Activated T-cell treated with anti-CD3 and anti-CD28 coated beads, Interleukin-2, amount 50 U/mL, for 4 hours (primary cell): ENCODE results near the gene AGXT. TPM values are rescaled to one million over a fixed set of nuclear protein-coding genes. Genes with fewer than 3 reads are reported as not detected.

Source experiments
- ATAC-seq, 2 donors: fragments of 200-7000 bp; cut with Tn5 transposase; one replicate each; pipeline ENCODE4 v1.10.0; 2021
- DNase-seq: peaks from one replicate; pipeline ENCODE4 v3.0.0-alpha.2; 2020
- H3K27me3 Mint-ChIP-seq: one replicate; pipeline ENCODE4 v1.8.0; 2021; ENCODE audit warnings: low read depth, mixed read lengths
- H3K36me3 Mint-ChIP-seq: one replicate; pipeline ENCODE4 v1.8.0; 2022; ENCODE audit warnings: mixed read lengths; ENCODE audit not compliant: insufficient read depth
- H3K4me1 Mint-ChIP-seq: one replicate; pipeline ENCODE4 v1.8.0; 2021; ENCODE audit warnings: low read depth, mixed read lengths
- H3K4me3 Mint-ChIP-seq: one replicate; pipeline ENCODE4 v1.8.0; 2021; ENCODE audit warnings: mild to moderate bottlenecking, moderate library complexity, mixed read lengths
- H3K9me3 Mint-ChIP-seq: one replicate; pipeline ENCODE4 v1.8.0; 2021; ENCODE audit warnings: mixed read lengths
- total RNA-seq, 3 donors: library from RNA; stranded (reverse); gene quantifications; one replicate each; pipeline ENCODE4 v1.2.1, GENCODE V29; 2021

Gene AGXT
- total RNA-seq, 3 donors from 2014 or later: 0.33 to 0.43 (median 0.34) TPM

DNA sequence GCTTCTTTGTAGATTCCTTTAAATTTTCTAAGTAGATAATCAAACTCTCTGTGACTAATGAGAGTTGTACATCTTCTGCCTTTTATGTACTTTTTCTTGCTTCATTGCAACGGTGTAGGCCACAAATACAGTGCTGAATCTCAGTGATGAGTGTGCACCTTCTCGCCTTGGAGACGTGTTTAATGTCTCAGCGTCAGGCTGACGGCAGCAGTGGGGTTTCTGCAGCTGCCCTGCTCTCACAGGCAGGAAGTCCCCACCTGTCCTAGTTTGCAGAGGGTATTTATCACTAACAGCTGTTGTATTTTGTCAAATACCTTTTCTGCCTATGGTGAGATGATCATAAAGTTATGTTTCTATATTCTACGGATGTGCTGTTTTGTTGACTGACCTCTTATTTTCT, 13.3 kb downstream of the AGXT start:
- no peaks in the 10 kb centered on the region for H3K36me3 Mint-ChIP-seq
- H3K9me3 Mint-ChIP-seq: no peaks in the 10 kb centered on the region
- H3K4me1 Mint-ChIP-seq: no peaks in the 10 kb centered on the region
- H3K4me3 Mint-ChIP-seq: no peak overlapping the region
- DNase-seq (no peak), ATAC-seq (no peak)
- no peaks in the 10 kb centered on the region for H3K27me3 Mint-ChIP-seq

DNA sequence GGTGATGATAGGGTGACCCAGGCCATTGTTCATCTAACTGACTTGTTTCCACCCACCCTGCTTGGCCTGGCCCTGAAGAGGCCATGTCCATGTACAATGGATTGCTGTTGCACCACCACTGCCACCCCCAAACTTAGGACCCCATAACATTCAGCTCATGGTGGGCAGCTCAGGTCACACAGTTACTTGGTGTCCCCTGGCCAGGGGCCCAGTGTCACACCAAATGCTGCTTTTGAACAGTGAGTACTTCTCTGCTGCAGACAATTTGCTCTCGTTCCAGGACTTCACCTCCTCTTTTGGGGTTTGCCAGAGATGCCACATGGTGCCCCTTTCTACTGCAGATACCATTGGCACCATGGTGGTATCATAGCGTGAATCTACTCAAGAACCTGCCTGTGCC, 15.6 kb downstream of the AGXT start:
- no peaks in the 10 kb centered on the region for H3K36me3 Mint-ChIP-seq
- ATAC-seq (no peak), DNase-seq (no peak)
- no peak overlapping the region for H3K4me3 Mint-ChIP-seq
- H3K4me1 Mint-ChIP-seq: no peaks in the 10 kb centered on the region
- H3K9me3 Mint-ChIP-seq: no peaks in the 10 kb centered on the region
- no peaks in the 10 kb centered on the region for H3K27me3 Mint-ChIP-seq

DNA sequence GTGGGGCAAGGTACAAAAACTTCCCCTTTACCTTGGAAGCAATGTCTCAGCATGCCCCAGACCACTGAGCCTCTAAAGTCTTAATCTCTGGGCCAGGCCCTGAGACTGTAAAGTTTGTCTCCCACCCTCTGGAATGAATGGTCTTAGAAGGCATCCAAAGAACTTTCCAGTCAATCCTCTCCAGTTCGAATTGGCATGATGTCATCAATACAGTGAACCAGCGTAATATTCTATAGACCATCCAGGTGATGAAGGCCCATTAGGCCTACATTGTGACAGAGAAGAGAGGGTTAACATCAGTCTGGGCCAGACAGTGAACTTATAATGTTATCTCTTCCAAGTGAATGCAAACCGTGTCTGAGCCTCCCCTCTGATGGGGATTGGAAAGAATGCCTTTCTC, 16.1 kb downstream of the AGXT start:
- H3K4me3 Mint-ChIP-seq: no peak overlapping the region

DNA sequence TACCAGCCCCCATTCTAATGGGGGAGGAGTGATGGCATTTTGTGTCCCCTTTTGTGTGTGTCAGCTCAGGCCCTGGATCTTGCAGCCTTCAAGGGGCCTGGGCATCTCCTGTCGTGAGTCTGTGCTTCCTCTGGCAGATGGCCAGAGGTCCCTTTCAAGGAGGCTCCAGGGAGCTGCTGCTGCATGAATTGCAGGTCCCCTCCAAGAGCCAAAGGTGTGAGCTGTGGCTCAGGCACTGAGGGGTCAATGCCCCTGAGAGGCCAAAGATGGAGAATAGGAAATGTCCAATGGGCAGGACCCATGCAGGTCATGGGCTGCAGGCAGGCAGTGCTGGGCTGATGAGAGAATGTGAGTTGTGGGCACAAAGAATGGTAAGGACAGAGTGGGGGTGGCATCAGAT, 16.9 kb downstream of the AGXT start:
- DNase-seq (no peak), ATAC-seq (no peak)
- H3K9me3 Mint-ChIP-seq: no peaks in the 10 kb centered on the region
- H3K4me1 Mint-ChIP-seq: no peaks in the 10 kb centered on the region
- no peaks in the 10 kb centered on the region for H3K27me3 Mint-ChIP-seq
- no peaks in the 10 kb centered on the region for H3K36me3 Mint-ChIP-seq
- no peak overlapping the region for H3K4me3 Mint-ChIP-seq

More for the DNA sequence above, 16.1 kb downstream of the AGXT start:
- Mint-ChIP-seq H3K4me1 (no peaks in the 10 kb centered on the region), H3K27me3 (no peaks in the 10 kb centered on the region), H3K9me3 (no peaks in the 10 kb centered on the region), H3K36me3 (no peaks in the 10 kb centered on the region)
- DNase-seq: no peak
- ATAC-seq: no peak

DNA sequence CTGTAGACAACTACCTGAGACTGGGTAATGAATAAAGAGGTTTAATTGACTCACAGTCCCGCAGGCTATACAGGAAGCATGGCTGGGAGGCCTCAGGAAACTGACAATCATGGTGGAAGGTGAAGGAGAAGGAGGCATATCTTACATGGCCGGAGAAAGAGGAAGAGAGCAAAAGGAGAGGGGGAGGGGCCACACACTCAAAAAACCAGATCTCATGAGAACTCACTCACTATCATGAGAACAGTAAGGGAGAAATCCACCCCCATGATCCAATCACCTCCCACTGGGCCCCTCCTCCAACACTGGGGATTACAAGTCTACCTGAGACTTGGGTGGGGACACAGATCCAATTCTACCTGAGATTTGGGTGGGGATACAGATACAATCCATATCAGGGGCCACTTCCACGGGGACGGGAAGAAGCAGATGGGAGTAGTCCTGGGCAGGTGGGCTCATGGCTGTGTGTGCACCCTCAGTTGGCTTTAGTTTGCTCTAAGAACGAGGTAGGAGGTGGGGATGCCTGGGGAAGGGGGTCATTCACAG, 17.5 kb downstream of the AGXT start:
- Mint-ChIP-seq H3K27me3 (no peaks in the 10 kb centered on the region), H3K9me3 (no peaks in the 10 kb centered on the region), H3K4me3 (no peak overlapping the region), H3K36me3 (no peaks in the 10 kb centered on the region), H3K4me1 (no peaks in the 10 kb centered on the region)
- ATAC-seq: no peak
- DNase-seq: no peak

DNA sequence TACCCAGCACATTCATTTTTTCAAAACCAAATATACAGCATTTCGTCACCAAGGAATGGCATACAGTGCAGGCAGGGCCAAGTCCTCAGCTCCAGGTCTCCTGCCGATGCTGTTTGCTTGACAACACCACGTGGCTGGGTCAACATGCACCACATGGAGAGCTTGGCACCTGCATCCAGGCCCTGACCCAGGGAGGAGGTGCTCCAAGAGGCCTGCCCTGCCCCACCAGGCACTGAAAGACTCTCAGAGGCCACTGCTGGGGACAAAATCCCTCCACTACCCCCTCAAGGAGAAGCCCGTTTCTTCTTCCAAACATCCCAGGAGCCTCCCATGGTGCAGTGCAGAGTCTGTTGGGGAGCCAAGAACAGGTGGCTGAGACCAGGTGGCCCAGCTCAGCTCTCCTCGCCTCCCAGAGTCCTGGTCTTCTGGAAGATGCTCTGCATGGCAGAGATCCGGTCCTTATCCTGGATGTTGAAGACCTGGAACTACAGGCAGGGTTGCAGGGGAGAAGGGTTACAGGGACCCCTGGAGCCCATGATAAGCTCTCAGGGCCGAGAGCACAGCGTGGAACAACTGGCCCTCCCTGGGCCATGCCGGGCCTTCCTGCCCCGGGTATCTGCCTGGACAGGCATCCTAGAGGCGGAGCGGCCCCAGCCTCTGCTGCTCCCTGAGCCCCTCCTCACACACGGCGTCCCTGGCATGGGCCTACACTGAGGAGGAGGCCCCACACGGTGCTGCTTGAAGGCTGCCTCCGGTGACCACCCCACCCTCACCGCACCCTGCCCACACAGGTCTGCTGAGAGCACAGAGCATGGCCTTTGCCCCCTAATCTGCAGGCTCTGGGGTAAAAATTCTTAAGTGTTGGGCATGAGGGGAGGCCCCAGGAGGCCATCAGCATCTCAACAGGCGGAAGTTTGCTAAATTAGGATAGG, 18.3 kb downstream of the AGXT start:
- H3K9me3 Mint-ChIP-seq: no peaks in the 10 kb centered on the region
- ATAC-seq: no peak
- no peaks in the 10 kb centered on the region for H3K4me1 Mint-ChIP-seq
- H3K27me3 Mint-ChIP-seq: no peaks in the 10 kb centered on the region
- no peaks in the 10 kb centered on the region for H3K36me3 Mint-ChIP-seq
- no peak for DNase-seq
- H3K4me3 Mint-ChIP-seq: no peak overlapping the region

DNA sequence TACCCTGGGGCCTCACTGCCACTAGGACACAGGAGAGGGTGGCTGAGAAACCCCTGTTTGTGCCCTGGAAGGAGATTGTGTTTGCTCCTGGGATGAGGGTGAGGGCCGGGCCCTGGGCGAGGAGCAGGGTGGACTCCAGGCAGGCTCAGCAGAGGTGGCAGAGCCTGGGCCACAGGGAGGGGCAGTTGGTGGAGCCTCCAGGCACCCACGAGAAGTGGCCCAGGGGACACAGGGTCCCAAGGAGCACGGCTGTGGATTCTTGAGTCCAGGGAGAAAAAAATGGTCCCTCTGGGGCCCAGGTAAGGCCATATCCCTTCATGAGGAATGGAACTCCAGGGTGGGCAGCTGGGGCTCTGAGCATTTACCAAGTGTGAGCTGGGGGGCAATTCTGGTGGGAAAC, 19.0 kb downstream of the AGXT start:
- ATAC-seq (no peak), DNase-seq (no peak)
- Mint-ChIP-seq H3K9me3 (no peaks in the 10 kb centered on the region), H3K4me3 (no peak overlapping the region), H3K4me1 (no peaks in the 10 kb centered on the region), H3K36me3 (no peaks in the 10 kb centered on the region), H3K27me3 (no peaks in the 10 kb centered on the region)

DNA sequence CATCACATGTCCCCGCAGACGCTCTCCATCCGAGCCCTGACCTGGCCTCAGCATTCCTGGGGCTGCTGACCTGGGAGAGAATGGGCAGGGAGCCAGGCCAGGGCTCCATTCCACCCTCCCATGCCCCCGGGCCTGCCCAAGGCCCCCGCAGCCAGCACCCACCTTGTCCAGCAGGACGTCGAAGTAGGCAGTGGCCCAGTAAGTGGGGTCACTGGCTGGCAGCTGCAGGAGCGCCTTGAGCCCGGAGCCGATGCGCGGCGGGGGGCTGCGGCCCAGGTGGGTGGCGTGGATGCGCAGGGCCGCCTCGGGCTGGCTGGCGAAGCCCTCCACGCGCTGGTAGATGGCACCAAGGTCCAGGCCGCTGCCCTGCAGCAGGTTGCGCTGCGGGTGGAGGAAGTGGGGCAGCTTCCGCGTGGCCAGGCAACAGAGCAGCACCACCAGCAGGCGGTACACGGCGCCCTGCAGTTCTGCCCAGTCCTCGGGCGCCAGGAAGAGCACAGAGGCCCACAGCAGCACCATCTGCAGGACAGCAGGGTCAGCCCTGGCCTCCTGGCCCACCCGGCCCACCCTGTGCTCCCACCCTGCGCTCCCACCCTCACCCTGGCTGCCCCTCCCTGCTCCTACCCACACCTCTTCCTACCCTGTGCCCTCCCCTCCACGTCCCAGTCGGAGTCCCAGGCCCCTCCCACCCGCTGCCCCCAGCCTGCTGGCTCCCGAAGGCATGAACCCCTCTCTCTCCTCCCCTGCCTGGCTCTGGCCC, 19.7 kb downstream of the AGXT start:
- DNase-seq: no peak
- ATAC-seq: no peak
- no peaks in the 10 kb centered on the region for H3K9me3 Mint-ChIP-seq
- no peaks in the 10 kb centered on the region for H3K4me1 Mint-ChIP-seq
- no peaks in the 10 kb centered on the region for H3K36me3 Mint-ChIP-seq
- H3K27me3 Mint-ChIP-seq: no peaks in the 10 kb centered on the region
- H3K4me3 Mint-ChIP-seq: no peak overlapping the region

DNA sequence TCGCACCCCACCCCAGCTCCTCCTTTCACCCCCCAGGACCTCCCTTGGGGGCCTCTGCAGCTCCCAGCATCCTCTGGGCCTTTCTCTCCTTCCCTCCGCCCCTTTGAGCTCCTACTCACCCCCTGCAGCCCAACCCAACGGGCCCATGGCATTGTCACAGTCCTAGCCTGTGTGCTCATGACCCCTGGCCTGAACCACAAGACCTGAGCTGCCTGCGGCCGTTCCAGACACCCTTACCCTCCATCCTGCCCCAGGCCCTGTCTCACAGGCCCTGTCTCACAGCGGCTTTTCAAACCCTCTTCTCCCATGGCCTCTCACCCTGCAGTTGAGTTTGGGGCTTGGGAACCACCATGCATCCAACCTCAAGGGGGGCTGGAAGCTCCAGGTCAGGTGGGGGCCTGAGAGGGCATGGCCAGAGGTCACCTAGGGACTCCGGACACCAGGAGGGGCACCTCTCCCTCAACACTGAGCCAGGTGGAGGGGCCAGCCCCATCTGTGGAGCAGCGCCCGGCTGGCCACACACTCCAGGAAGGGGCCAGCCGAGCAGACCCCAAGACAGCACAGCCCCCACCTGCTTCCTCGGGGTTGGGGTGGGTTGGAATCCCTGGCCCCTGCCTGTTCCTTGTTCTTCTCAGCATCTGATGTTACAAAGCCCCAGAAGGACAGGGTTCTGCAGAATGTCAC, 20.4 kb downstream of the AGXT start:
- H3K36me3 Mint-ChIP-seq: no peaks in the 10 kb centered on the region
- ATAC-seq: no peak
- no peaks in the 10 kb centered on the region for H3K27me3 Mint-ChIP-seq
- DNase-seq: no peak
- no peaks in the 10 kb centered on the region for H3K9me3 Mint-ChIP-seq
- H3K4me1 Mint-ChIP-seq: peaks cover 2% of the 10 kb centered on the region
- no peak overlapping the region for H3K4me3 Mint-ChIP-seq

DNA sequence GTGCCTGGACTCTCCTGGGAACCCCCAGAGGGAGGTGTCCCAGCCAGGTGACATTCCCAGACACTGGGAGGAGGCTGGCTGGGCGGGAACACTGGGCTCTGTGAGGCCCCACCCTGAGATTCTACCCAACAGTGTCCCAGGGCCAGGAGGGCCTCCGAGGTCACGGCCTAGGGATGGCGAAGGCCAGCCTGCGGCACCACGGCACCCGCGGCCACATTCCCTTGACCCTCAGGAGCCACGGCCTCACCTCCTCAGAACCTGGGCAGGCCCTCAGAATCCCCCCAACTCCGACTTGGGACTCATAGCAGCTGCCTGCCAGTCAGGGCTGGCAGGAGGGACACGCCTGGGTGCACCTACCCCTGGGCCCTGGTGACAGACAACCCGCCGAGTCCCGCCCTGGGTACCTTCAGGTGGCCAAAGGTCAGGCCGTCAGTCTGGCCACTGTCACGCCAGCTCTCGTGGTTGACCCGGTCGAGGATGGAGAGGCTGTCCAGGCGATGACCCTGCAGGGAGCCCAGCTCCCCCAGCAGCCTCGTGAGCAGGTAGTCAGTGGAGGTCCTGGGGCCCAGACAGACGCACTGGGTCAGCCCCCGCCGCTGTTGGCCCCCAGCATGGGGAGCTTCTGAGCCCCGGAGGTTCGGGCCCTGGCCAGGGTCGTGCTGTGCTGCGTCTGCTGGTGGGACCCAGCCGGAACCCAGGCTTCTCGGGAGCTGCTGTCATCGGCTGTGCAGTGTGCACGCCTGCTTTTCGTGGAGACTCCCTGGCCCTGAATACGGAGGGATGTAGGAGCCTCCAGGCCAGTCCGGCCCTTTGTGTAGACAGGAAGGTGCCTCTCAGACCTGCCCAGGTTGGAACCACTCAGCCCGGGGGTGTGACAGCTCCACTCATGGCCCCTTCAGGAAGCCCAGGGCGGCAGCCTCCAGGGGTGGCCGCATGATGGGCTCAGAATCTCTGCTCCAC, 21.3 kb downstream of the AGXT start:
- Mint-ChIP-seq H3K27me3 (no peaks in the 10 kb centered on the region), H3K36me3 (no peaks in the 10 kb centered on the region), H3K4me3 (no peak overlapping the region), H3K9me3 (no peaks in the 10 kb centered on the region), H3K4me1 (peaks cover 2% of the 10 kb centered on the region)
- DNase-seq (no peak), ATAC-seq (no peak)

DNA sequence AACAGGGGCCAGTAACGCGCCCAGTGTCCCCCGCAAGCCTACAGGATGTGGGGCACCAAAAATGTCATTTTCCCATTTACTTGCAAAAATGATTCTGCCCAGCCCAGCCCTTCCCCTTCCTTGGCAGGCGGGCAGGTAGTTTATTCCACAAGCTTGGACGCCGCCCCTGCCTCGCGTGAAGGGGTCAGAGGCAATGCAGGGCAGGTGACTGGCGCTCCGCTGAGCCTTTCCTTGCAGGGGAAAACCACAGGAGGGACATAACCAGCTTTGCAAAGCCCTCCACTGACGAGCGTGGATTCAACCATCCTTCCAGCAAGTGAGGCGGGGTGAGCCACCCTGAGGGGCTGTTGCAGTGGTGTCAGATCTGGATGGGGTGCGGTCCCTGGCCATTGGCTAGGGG, 22.1 kb downstream of the AGXT start:
- H3K27me3 Mint-ChIP-seq: no peaks in the 10 kb centered on the region
- no peaks in the 10 kb centered on the region for H3K9me3 Mint-ChIP-seq
- no peaks in the 10 kb centered on the region for H3K36me3 Mint-ChIP-seq
- no peak for ATAC-seq
- H3K4me3 Mint-ChIP-seq: no peak overlapping the region
- no peak for DNase-seq
- H3K4me1 Mint-ChIP-seq: peaks cover 2% of the 10 kb centered on the region

DNA sequence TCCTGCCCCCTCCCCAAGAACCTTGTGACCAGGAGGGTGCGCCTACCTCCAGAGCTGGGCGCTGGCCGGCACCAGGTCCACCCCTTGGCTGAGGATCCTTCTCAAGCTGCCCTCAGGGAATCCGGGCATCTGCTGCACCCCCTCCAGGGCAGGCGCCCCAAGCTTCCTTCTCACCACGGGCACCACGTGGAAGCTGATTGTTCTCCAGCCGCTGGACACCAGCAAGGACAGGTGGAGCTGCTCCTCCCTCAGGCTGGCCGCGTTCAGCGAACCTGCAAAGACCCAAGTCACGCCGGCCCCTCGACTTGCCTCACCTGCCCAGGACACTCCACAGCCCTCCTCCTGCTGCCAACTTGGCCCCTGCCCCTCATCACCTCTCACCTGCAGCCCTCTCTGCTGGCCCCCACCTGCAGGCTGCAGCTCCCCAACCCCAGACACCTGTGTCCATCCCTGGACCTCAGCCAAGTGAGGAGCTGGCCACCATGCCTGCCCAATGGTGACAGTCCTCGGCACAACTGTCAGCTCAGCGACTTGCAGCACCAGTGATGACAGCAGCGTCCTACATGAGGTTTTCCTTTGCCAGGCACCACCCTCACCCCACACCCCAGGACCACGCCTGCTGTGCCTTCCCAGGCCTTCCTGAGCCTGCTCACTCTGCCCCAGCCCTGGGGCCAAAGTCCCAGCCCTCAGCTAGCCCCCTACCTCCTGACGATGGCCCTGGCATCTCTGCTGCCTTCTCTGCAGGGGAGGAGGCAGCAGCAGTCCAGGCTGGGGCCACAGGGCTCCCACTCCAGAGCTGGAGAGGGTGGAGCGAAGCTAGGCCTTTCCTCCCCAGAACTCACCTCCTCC, 23.1 kb downstream of the AGXT start:
- Mint-ChIP-seq H3K4me1 (peaks cover 2% of the 10 kb centered on the region), H3K36me3 (no peaks in the 10 kb centered on the region), H3K4me3 (no peak overlapping the region), H3K27me3 (no peaks in the 10 kb centered on the region), H3K9me3 (no peaks in the 10 kb centered on the region)
- ATAC-seq: no peak
- no peak for DNase-seq

DNA sequence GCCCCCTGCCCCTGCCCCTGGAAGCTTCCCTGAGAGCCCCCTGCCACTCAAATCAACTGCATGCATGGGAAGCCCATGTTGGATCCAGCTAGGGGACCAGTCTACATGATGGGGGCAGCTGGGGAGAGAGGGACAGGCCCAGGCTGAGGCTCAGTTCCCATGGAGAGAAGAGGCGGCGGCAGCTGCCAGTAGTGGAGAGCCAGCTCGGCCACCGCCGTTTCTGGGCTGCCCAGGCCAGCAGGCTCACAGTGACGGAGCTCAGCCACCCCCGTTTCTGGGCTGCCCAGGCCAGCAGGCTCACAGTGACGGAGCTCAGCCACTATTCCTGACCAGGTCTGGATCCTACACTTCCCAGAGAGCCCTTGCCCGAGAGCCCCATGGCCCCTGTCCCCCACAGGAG, 23.7 kb downstream of the AGXT start:
- H3K27me3 Mint-ChIP-seq: no peaks in the 10 kb centered on the region
- ATAC-seq: no peak

More for the DNA sequence above, 23.7 kb downstream of the AGXT start:
- H3K4me3 Mint-ChIP-seq: no peak overlapping the region
- DNase-seq: no peak
- peaks cover 2% of the 10 kb centered on the region for H3K4me1 Mint-ChIP-seq
- H3K36me3 Mint-ChIP-seq: no peaks in the 10 kb centered on the region
- H3K9me3 Mint-ChIP-seq: no peaks in the 10 kb centered on the region
